Measurements from ENCODE around the gene CLRN2.
"Not testable (repeated sequence)": the region's sequence is repeated elsewhere in the genome, so short reads cannot be mapped to it uniquely, and the experiment has no call there.

CLRN2 gene

GRCh38 chr4:17504081-17504480 is 10.9 kb upstream of the CLRN2 start:
- no peak for DNase-seq (ENCODE audit: low read depth)

- DNase-seq (ENCODE audit: low read depth), result no peak
Observed at GRCh38 chr4:17510582-17510981, 4.4 kb upstream of the CLRN2 start.

- DNase-seq (ENCODE audit: low read depth), result no peak
Observed at GRCh38 chr4:17511051-17511450, 3.9 kb upstream of the CLRN2 start.

GRCh38 chr4:17511509-17511949 is 3.4 kb upstream of the CLRN2 start:
- DNase-seq (ENCODE audit: low read depth), result no peak

- peak; percentile 21 for DNase-seq (ENCODE audit: low read depth)
Observed at GRCh38 chr4:17511950-17512795, 2.8 kb upstream of the CLRN2 start, which contains the start of gene QDPR. QDPR (minus strand) TSS chr4:17512090; CDS start chr4:17512054, 36 bp downstream.

- no peak for DNase-seq (ENCODE audit: low read depth)
Observed at GRCh38 chr4:17512973-17513665, 1.8 kb upstream of the CLRN2 start.

- DNase-seq (ENCODE audit: low read depth), result no peak
Observed at GRCh38 chr4:17515445-17516407, 761 bp downstream of the CLRN2 start.

- DNase-seq (ENCODE audit: low read depth), result no peak
Observed at GRCh38 chr4:17516980-17517379, 2.0 kb downstream of the CLRN2 start.

- DNase-seq (ENCODE audit: low read depth), result no peak
Observed at GRCh38 chr4:17517664-17518063, 2.7 kb downstream of the CLRN2 start.

- DNase-seq (ENCODE audit: low read depth), result no peak
Observed at GRCh38 chr4:17521595-17521994, 6.6 kb downstream of the CLRN2 start.

GRCh38 chr4:17523662-17524061 is 8.7 kb downstream of the CLRN2 start:
- no peak for DNase-seq (ENCODE audit: low read depth)

GRCh38 chr4:17526695-17527477 is 11.9 kb downstream of the CLRN2 start:
- no peak for DNase-seq (ENCODE audit: low read depth)

GRCh38 chr4:17528551-17529165 is 13.7 kb downstream of the CLRN2 start:
- no peak for DNase-seq (ENCODE audit: low read depth)

- DNase-seq (ENCODE audit: low read depth), result no peak
Observed at GRCh38 chr4:17531538-17532285, 16.7 kb downstream of the CLRN2 start.

- DNase-seq (ENCODE audit: low read depth), result no peak
Observed at GRCh38 chr4:17534705-17535104, 19.7 kb downstream of the CLRN2 start.

GRCh38 chr4:17535242-17535641 is 20.3 kb downstream of the CLRN2 start:
- DNase-seq (ENCODE audit: low read depth), result no peak

GRCh38 chr4:17535906-17536305 is 20.9 kb downstream of the CLRN2 start:
- no peak for DNase-seq (ENCODE audit: low read depth)

- DNase-seq (ENCODE audit: low read depth), result not testable (repeated sequence)
Observed at GRCh38 chr4:17537060-17537459, 22.1 kb downstream of the CLRN2 start.

- DNase-seq (ENCODE audit: low read depth), result no peak
Observed at GRCh38 chr4:17544205-17544604, 29.2 kb downstream of the CLRN2 start.

- no peak for DNase-seq (ENCODE audit: low read depth)
Observed at GRCh38 chr4:17544831-17545234, 29.9 kb downstream of the CLRN2 start.
